Muscle of arm (tissue), 14 donors: ENCODE data around the gene SEC16A. TPM values are rescaled to one million over a fixed set of nuclear protein-coding genes. Genes with fewer than 3 reads are reported as not detected.
A peak's percentile ranks its signal among the peaks of the same experiment; 100 is the strongest.

Experiments
- DNase-seq: peaks from one replicate; pipeline ENCODE4 v3.0.0-alpha.2; 2013
- long read RNA-seq, 11 donors: transcript quantifications; one replicate each; lab custom pipeline, GENCODE V29; 2026
- polyA plus RNA-seq, 12 donors: library from polyadenylated mRNA; unstranded; fragments of 120-200 nt; gene quantifications; one replicate each; pipeline ENCODE4 v1.2.1, GENCODE V29; 2013; ENCODE audit not compliant: insufficient read length in 12 of 12

The SEC16A gene
- 10 to 100 TPM in 11 of 12 donors, not detected in 1; 29.9 to 45.1 (median 36.7) TPM for polyA plus RNA-seq
- long read RNA-seq, donor 1, partial matches to known transcripts = 21 of 22 reads
- long read RNA-seq, donor 1, other reads (novel, unspliced or antisense) = 0 of 22 reads
- long read RNA-seq, donor 2, full-length matches to known transcripts = 2 of 12 reads
- long read RNA-seq, donor 2, partial matches to known transcripts = 10 of 12 reads
- long read RNA-seq, donor 2, other reads (novel, unspliced or antisense) = 0 of 12 reads
- long read RNA-seq, donor 3 = 0 reads
- long read RNA-seq, donor 4, full-length matches to known transcripts = 2 of 2 reads
- long read RNA-seq, donor 4, partial matches to known transcripts = 0 of 2 reads
- long read RNA-seq, donor 4, other reads (novel, unspliced or antisense) = 0 of 2 reads
- long read RNA-seq, donor 5 = 0 reads
- long read RNA-seq, donor 6, partial matches to known transcripts = 6 of 6 reads
- long read RNA-seq, donor 6, other reads (novel, unspliced or antisense) = 0 of 6 reads
- long read RNA-seq, donor 7, partial matches to known transcripts = 0 of 1 reads
- long read RNA-seq, donor 7, other reads (novel, unspliced or antisense) = 0 of 1 reads
- long read RNA-seq, donor 8, partial matches to known transcripts = 7 of 7 reads
- long read RNA-seq, donor 8, other reads (novel, unspliced or antisense) = 0 of 7 reads
- long read RNA-seq, donor 9, partial matches to known transcripts = 6 of 6 reads
- long read RNA-seq, donor 9, other reads (novel, unspliced or antisense) = 0 of 6 reads
- long read RNA-seq, donor 10, partial matches to known transcripts = 7 of 8 reads
- long read RNA-seq, donor 10, other reads (novel, unspliced or antisense) = 0 of 8 reads
- long read RNA-seq, donor 11, partial matches to known transcripts = 0 of 15 reads
- long read RNA-seq, donor 11, other reads (novel, unspliced or antisense) = 15 of 15 reads

- DNase-seq = peak; percentile 100
Observed at GRCh38 chr9:136482793-136483588, at the start of gene SEC16A. TSS of gene SEC16A (minus strand) at chr9:136483040. CDS start at chr9:136477615, 5,425 bp downstream.

GRCh38 chr9:136531904-136532798, 49.3 kb upstream of the SEC16A start:
- DNase-seq = no peak

GRCh38 chr9:136531186-136531903, 48.5 kb upstream of the SEC16A start:
- no peak for DNase-seq

GRCh38 chr9:136530461-136531089, 47.7 kb upstream of the SEC16A start:
- DNase-seq = no peak

- no peak for DNase-seq
Observed at GRCh38 chr9:136529516-136530460, 46.9 kb upstream of the SEC16A start.

GRCh38 chr9:136528716-136529341, 46.0 kb upstream of the SEC16A start:
- DNase-seq = no peak

- DNase-seq = no peak
Observed at GRCh38 chr9:136527721-136528710, 45.2 kb upstream of the SEC16A start.

- no peak for DNase-seq
Observed at GRCh38 chr9:136527131-136527530, 44.3 kb upstream of the SEC16A start.

- no peak for DNase-seq
Observed at GRCh38 chr9:136526625-136527066, 43.8 kb upstream of the SEC16A start.

- DNase-seq = no peak
Observed at GRCh38 chr9:136525841-136526499, 43.1 kb upstream of the SEC16A start.

- no peak for DNase-seq
Observed at GRCh38 chr9:136525207-136525606, 42.4 kb upstream of the SEC16A start.

GRCh38 chr9:136522314-136523237, 39.7 kb upstream of the SEC16A start:
- DNase-seq = no peak

GRCh38 chr9:136521537-136521936, 38.7 kb upstream of the SEC16A start:
- no peak for DNase-seq

- no peak for DNase-seq
Observed at GRCh38 chr9:136520053-136520540, 37.3 kb upstream of the SEC16A start.
